ENCODE results near the gene CCDC102A.
A peak's percentile ranks its signal among the peaks of the same experiment; 100 is the strongest.
"Not testable (repeated sequence)": the region's sequence is repeated elsewhere in the genome, so short reads cannot be mapped to it uniquely, and the experiment has no call there.

The CCDC102A gene

DNA sequence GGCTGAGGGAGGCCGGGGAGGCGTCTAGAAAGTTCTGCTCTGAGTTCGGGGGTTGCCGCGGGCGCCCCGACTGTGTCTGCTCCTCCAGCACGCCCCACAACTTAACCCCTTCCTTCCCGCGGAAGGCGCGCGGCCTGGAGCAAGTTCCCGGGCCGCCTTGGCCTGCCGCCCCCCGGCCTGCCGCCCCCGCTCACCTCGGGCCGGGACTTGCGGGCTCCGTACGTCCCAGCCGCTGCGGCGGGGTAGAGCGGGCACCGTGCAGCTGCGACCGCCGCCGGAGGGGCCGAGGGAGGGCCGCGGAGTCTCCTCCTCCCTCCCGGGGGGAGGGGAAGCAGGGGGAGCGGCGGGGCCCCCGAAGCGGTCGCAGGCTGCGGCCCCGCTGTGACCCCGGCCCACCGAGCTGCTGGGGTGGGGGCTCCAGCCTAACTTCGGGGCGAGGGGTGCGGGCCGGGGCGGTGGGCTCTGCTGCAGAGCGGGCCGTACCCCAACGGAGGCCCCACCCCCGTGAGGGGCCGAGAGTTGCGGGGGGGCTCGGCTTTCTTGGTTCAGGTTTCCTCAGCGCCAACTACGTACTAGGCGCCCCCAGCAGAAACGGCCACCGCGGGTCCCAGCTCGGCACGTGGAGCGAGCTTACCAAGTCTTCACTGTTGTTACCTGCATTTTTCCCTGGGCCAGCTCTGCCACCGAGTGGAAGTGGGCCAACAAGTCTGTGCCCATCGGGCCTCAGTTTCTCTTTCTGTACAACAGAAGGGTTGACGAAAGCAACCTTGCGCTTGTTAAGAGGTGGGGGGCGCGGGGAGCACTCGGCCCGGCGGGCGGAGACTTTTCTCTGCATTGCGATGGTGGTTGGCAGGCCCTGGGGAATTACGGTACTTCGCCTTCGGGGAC is at the start of gene CCDC102A:
TSS of gene CCDC102A (minus strand) at position 266 of the 888 bp plus-strand sequence. CDS start 7,394 bp downstream, outside the sequence.
- in situ Hi-C loops (cut with HindIII; ENCODE audit: low pct_ligation_motif_present, low pct_unique_long_range_greater_than_20kb, low sequenced_read_pairs), result no loop called here
- DNase-seq, result no peak

DNA sequence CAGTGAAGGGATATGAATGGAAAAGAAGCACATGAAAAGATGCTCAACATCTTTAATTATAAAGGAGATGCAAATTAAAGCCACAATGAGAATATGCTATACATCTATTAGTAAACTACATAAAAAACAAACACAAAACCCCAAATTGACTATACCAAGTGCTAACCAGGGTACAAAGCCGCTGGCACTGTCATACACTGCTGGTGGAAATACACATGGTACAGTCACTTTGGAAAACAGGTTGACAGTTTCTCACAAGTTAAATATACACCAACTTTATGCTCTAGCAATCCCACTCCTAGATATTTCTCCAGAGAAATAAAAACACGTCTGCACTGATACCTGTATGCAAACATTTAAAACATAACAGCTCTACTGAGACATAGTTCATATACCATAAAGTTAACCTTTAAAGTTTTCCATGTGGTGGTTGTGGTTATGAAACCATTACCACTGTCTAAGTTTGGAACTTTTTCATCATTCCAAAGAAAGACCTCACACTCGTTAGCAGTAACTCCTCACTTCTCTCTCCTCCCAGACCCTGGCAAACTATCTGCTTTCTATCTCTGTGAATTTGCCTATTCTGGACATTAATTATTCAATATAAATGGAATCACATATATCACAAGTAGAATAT is 48.8 kb upstream of the CCDC102A start:
- in situ Hi-C loops (cut with HindIII; ENCODE audit: low pct_ligation_motif_present, low pct_unique_long_range_greater_than_20kb, low sequenced_read_pairs), result no loop called here

DNA sequence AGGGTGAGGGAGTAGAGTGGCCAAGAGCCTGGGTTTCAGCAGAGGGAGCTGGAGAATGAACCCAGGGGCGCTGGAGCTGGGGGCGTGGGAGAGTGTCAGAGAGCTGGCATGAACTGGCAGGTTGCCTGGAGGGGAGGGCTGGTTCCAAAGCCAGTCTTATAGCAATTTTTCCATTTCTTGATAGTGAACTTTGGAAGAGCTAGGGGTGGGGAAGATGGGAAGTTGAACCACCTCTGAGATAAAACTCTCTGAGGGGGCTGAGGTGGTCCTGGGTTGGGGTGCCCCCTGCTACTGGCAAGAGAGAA is 42.9 kb upstream of the CCDC102A start:
- in situ Hi-C loops (cut with HindIII; ENCODE audit: low pct_ligation_motif_present, low pct_unique_long_range_greater_than_20kb, low sequenced_read_pairs), result no loop called here

More for the DNA sequence above, 48.8 kb upstream of the CCDC102A start:
- DNase-seq, result no peak

DNA sequence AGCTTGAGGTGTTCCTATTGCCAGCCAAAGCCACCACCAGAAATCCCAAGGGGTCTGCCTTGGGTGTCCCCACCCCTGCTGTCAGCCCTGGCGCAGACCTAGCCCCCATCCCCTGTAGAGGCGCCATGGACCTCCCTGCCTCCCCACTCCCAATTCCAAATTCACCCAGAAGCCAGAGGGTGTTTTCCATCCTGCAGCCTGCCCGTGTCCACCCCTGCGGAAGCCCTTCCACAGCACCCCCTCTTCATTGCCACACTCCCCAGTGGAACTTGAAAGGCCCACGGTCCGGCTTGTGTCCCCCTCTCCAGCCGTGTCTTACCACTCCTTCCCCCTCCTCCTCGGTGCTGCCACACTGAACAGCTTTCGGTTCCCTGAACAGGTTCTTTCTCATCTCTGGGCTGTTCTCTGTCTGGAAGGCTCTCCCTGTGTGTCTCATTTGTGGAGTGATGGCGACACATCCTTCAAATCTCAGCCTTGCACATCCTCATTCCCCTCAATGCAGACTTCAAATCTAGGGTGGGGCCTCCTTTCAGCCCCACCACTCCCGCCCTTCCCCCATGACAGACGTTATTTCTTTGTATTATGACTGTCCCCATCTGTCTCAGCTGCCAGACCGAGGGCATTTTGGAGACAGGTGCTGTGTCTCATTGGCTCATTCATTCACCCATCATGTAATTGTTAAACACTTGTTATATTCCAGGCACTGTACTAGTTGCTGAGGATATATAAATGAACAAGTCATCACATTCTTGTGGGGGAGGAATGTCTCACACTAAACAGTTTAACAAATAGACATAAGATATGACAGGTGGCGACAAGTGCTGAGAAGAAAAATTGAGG is 42.4 kb upstream of the CCDC102A start:
- DNase-seq, result no peak
- in situ Hi-C loops (cut with HindIII; ENCODE audit: low pct_ligation_motif_present, low pct_unique_long_range_greater_than_20kb, low sequenced_read_pairs), result no loop called here

More for the DNA sequence above, 42.9 kb upstream of the CCDC102A start:
- no peak for DNase-seq

DNA sequence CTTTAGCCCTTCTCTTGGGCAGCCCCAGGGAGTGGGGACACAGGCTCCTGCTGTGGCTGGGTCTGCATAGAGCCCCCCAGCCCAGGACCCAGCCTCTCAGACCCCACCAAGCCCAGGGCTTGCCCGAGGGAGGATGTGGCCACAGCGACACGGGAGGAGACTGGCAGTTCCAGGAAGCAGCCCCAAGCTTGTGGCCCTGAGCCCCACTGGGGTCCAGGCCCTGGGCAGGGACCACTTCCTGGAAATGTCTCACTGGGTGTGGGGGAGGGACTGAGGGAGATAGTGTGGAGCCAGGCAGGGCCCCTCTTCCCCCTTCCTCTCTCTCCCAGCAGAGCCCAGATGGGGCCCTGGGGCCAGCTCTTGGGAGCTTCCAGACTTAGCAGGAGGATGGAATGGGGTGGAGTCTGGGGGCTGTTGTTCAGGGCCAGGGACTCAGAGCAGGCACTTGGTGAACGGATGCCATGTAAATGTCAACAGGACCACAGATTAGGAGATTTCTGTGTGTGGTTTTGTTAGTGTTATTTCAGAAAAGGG is 41.4 kb upstream of the CCDC102A start:
- in situ Hi-C loops (cut with HindIII; ENCODE audit: low pct_ligation_motif_present, low pct_unique_long_range_greater_than_20kb, low sequenced_read_pairs), result no loop called here

DNA sequence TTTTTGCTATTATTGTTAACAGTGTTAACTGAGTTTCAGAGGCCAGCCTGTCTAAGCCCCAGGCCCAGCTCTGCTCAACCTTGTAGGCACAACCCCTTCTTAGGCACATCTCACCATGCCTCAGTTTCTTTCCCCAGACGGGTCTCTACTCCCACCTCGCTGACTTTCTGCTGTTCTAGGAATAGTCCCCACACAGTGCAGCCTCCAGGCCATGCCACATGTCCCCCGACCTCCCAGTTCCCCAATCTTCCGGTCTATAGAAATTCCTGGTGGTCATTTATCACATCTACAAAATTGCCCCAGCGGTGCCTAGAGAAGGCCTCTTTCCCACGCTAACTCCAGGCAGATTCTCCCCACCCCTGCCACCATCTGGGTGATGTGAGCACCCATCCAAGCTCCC is 40.8 kb upstream of the CCDC102A start:
- DNase-seq, result no peak
- in situ Hi-C loops (cut with HindIII; ENCODE audit: low pct_ligation_motif_present, low pct_unique_long_range_greater_than_20kb, low sequenced_read_pairs), result no loop called here

More for the DNA sequence above, 41.4 kb upstream of the CCDC102A start:
- no peak for DNase-seq

DNA sequence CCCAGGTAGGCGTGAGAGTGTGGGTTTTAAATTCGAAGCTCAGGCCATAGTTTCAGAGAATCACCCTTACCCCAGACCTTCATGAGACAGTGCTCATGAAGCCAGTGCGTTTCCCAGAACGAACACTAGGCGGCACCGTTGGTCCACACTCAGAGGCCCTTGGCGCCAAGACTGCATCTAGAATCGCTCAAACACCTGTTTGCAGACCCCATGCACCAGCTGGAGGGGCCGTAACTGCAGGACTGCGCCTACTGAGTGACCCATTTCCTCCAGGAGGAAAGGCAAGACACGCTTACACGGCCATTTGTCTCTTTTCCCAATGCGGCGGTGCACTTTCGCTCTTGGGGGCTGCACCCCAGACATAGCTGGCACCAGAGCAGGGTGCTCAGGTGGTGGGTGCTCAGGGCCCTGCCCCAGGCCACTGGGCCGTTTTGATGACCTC is 40.1 kb upstream of the CCDC102A start:
- in situ Hi-C loops (cut with HindIII; ENCODE audit: low pct_ligation_motif_present, low pct_unique_long_range_greater_than_20kb, low sequenced_read_pairs), result no loop called here

DNA sequence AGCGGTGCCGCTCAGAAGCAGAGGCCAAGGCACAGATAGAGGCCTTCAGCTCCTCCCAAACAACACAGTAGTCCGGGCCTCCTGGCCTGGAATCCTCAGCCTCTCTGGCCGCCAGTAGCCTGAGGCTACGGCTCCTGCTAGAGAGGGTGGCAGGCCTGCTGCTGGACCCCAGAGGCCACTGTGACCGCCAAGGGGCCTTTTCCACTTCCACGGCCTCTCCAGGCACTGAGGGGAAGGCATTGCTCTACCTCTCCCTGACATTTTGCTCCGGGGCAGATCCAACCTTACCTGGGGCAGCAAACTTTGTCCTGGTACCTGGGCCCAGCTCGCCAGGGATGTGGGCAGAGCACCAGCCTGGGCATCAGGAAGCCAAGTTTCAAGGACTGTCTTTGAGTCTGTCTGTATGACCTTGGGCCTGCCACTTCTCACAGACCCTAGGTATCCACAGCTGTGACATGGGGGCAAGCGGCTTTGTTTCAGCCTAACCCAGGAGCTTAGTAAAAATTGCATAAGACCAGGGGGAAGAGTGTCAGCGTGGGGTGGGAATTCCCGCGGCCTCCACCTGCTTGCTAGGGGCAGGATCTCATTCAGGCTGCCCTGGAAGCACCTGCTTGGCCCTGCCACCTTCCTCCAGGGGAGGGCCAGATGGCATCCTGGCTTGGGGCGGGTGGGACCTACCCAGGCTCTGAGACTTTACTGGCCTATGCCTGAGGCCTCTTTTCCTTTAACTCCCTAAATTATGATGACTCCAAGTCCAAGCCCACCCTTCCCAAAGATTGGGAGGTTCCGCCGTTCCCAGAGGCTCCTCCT is 39.3 kb upstream of the CCDC102A start:
- in situ Hi-C loops (cut with HindIII; ENCODE audit: low pct_ligation_motif_present, low pct_unique_long_range_greater_than_20kb, low sequenced_read_pairs), result no loop called here
- DNase-seq, result no peak

More for the DNA sequence above, 40.1 kb upstream of the CCDC102A start:
- peak; percentile 75 for DNase-seq

DNA sequence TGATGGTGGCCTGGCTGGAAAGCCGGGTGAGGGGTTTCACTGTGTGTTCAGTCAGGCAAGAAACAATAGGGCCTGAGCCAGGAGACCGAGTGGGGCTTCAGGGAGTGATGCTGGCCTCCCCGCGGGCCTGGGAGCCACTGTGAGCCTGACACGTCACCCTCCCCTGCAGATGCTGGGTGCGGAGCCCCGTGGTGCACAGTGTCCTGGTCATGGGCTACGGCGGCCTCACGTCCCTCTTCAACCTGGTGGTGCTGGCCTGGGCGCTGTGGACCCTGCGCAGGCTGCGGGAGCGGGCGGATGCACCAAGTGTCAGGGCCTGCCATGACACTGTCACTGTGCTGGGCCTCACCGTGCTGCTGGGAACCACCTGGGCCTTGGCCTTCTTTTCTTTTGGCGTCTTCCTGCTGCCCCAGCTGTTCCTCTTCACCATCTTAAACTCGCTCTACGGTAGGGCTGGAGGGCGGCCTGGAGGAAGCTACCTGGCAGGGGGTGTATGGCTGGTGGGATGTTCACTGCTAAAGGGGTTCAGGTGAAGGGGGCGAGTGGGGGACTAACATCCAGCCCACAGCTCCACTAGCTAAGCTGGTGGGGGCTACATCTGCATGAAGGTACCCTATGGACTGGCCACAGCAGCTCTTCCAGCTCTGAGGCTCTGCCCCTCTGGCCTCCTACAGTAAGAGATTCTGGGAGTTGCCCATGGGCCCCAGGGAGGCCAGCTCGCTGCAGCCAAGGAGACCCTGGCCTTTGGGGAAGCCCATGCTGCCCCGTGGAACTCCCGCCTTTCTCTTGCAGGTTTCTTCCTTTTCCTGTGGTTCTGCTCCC is 38.5 kb upstream of the CCDC102A start:
- no peak for DNase-seq
- in situ Hi-C loops (cut with HindIII; ENCODE audit: low pct_ligation_motif_present, low pct_unique_long_range_greater_than_20kb, low sequenced_read_pairs), result no loop called here

DNA sequence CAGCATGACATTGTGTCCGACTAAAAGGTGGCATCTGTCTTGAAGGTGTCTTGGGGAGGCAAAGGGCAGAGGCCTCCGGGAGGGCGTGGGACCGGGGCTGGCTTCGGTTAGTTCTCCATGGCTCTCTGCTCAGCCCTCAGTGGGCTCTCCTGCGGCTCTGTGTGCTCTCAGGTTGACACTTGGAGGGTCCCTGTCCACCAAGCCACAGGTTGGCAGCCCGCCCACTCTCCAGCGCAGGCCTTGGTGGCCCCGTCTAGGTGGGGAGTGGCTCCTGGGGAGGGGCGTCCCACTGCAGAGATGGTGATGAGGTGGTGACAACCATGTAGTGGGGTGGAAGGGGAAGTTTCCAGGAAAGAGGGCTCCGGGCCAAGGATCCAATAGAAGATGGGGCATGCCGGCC is 37.7 kb upstream of the CCDC102A start:
- in situ Hi-C loops (cut with HindIII; ENCODE audit: low pct_ligation_motif_present, low pct_unique_long_range_greater_than_20kb, low sequenced_read_pairs), result no loop called here
- no peak for DNase-seq

DNA sequence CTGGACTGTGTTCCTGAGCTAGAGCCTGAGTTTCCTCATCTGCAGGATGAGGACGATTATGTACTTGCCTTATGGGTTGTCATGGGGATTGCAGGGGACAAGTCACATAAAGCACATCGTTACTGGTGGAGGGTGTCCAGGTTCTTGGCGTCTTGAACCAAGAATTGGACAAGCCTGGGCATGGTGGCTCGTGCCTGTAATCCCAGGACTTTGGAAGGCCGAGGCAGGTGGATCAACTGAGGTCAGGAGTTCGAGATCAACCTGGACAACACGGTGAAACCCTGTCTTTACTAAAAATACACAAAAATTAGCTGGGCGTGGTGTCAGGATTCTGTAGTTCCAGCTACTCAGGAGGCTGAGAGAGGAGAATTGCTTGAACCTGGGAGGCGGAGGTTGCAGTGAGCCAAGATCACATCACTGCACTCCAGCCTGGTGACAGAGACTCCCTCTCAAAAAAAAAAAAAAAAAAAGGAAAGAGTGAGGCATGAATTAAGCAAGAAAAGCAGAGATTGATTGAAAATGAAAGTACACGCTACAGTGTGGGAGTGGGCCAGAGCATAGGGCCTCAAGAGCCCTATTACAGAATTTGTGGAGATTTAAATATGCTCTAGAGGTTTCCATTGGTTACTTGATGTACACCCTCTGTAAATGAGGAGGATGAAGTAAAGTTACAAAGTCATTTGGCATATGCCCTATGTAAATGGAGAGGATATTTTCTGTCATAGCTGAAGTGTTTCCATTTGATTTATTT is 36.8 kb upstream of the CCDC102A start:
- no peak for DNase-seq
- in situ Hi-C loops (cut with HindIII; ENCODE audit: low pct_ligation_motif_present, low pct_unique_long_range_greater_than_20kb, low sequenced_read_pairs), result no loop called here

DNA sequence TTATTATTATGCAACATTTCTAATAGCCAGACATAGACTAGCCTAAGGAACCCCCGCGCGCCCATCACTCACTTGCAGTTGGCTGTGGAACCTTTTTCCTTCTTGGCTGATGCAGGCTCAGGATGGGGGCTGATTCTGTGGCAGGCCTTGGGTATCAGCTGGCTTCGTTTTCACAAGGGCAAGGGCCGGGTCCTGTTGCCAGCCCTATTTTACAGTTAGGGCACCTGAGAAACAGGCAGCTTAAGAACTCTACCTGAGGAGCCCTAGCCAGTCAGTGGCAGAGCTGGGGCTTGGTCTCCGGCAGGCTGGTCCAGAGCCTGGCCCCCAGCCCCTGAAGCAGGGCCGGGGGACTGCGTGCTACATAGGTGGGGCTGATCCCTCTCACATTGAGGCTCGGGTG is 34.7 kb upstream of the CCDC102A start:
- in situ Hi-C loops (cut with HindIII; ENCODE audit: low pct_ligation_motif_present, low pct_unique_long_range_greater_than_20kb, low sequenced_read_pairs), result no loop called here
- DNase-seq, result no peak

DNA sequence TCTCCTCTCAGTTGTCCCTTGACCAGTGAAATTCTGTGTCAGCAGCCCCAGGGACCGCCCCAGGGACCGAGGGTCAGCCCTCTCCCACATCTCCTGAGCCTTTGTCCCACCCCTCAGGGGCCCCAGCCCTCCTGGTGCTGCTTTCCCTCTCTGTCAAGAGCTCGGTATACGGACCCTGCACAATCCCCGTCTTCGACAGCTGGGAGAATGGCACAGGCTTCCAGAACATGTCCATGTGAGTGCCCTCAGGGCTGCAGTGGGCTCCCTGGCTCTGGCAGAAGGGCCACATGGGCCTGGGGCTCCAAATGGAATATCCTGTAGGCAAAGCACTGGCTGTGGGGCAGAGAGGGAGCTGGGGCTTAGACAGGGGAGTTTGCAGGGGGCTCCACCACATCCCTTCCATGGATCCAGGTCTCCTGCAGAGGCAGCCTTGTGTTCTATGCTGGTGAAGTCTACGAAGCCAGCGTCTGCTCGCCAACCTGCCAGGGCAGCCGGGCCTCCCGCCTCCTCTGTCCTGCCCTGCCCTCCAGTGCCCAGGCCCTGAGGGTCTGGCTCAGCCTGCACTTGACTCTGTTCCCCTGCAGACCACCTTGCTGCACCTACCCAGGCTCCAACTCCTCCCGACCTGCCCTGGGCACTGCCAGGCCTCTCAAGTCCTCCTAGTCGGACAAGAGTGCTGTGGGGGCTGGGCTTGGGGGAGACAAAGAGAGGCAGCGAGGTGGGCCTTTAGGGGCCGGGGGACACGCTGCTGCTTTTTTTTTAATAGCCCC is 34.1 kb upstream of the CCDC102A start:
- DNase-seq, result no peak
- in situ Hi-C loops (cut with HindIII; ENCODE audit: low pct_ligation_motif_present, low pct_unique_long_range_greater_than_20kb, low sequenced_read_pairs), result no loop called here

DNA sequence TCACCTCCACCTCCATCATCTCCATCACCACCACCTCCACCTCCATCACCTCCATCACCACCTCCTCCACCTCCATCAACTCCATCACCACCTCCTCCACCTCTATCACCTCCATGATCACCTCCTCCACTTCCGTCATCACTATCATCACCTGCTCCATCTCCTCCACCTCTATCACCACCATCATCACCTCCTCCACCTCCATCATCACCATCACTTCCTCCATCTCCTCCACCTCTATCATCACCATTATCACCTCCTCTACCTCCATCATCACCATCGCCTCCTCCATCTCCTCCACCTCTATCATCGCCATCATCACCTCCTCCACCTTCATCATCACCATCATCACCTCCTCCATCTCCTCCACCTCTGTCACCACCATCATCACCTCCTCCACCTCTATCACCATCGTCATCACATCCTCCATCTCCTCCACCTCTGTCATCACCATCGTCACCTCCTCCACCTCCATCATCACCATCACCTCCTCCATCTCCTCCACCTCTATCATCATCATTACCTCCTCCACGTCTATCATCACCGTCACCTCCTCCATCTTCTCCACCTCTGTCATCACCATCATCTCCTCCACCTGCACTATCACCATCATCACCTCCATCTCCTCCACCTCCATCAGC is 33.1 kb upstream of the CCDC102A start:
- in situ Hi-C loops (cut with HindIII; ENCODE audit: low pct_ligation_motif_present, low pct_unique_long_range_greater_than_20kb, low sequenced_read_pairs), result no loop called here

DNA sequence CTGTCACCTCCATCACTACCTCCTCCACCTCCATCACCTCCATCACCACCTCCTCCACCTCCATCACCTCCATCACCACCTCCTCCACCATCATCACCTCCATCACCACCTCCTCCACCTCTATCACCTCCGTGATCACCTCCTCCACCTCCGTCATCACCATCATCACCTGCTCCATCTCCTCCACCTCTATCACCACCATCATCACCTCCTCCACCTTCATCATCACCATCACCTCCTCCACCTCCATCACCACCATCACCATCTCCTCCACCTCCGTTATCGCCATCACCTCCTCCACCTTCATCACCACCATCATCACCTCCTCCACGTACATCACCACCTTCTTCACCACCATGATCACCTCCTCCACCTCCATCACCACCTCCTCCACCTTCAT is 32.4 kb upstream of the CCDC102A start:
- DNase-seq; in situ Hi-C loops (cut with HindIII; ENCODE audit: low pct_ligation_motif_present, low pct_unique_long_range_greater_than_20kb, low sequenced_read_pairs): not testable (repeated sequence)

More for the DNA sequence above, 33.1 kb upstream of the CCDC102A start:
- no peak for DNase-seq

Measured in ACHN (cell line).